HG02623 (cell line): ENCODE results near the gene SETD1B.
"Not testable (repeated sequence)": the region's sequence is repeated elsewhere in the genome, so short reads cannot be mapped to it uniquely, and the experiment has no call there.

ENCODE experiments used
- ATAC-seq: cut with Tn5 transposase; IDR thresholded peaks from one replicate; pipeline ENCODE4 v1.9.1; 2021; ENCODE audit warnings: moderate library complexity; ENCODE audit not compliant: unreplicated experiment

SETD1B gene

GRCh38 chr12:121852392-121852791 is 48.6 kb downstream of the SETD1B start:
- ATAC-seq = not testable (repeated sequence)

- ATAC-seq = no peak
These were observed 53.8 kb downstream of the SETD1B start for GRCh38 chr12:121857322-121858246.

- ATAC-seq = no peak
These were observed 54.5 kb downstream of the SETD1B start for GRCh38 chr12:121858318-121858661.

- no peak for ATAC-seq
These were observed 55.1 kb downstream of the SETD1B start, which contains the start of gene HPD for GRCh38 chr12:121858662-121859572. TSS of gene HPD (minus strand) at chr12:121858859. CDS start at chr12:121858823, 36 bp downstream.

GRCh38 chr12:121860257-121860656 is 56.4 kb downstream of the SETD1B start:
- ATAC-seq = no peak

- ATAC-seq = not testable (repeated sequence)
These were observed 56.9 kb downstream of the SETD1B start for GRCh38 chr12:121860699-121861098.

- no peak for ATAC-seq
These were observed 57.9 kb downstream of the SETD1B start for GRCh38 chr12:121861636-121862254.

GRCh38 chr12:121866331-121866730 is 62.5 kb downstream of the SETD1B start:
- no peak for ATAC-seq

- ATAC-seq = not testable (repeated sequence)
These were observed 65.4 kb downstream of the SETD1B start for GRCh38 chr12:121869229-121869628.

- ATAC-seq = no peak
These were observed 67.7 kb downstream of the SETD1B start for GRCh38 chr12:121871467-121871866.

- no peak for ATAC-seq
These were observed 68.9 kb downstream of the SETD1B start for GRCh38 chr12:121872546-121873215.

- ATAC-seq = no peak
These were observed 69.4 kb downstream of the SETD1B start for GRCh38 chr12:121873216-121873569.

- no peak for ATAC-seq
These were observed 70.3 kb downstream of the SETD1B start for GRCh38 chr12:121874071-121874470.

GRCh38 chr12:121875582-121875981 is 71.8 kb downstream of the SETD1B start:
- ATAC-seq = no peak

GRCh38 chr12:121876080-121876447 is 72.3 kb downstream of the SETD1B start:
- not testable (repeated sequence) for ATAC-seq
